Measurements from ENCODE around the gene GBX1. TPM values are rescaled to one million over a fixed set of nuclear protein-coding genes. Genes with fewer than 3 reads are reported as not detected.

Gene GBX1
- total RNA-seq, 2 donors from 2014 or later, result not detected

DNA sequence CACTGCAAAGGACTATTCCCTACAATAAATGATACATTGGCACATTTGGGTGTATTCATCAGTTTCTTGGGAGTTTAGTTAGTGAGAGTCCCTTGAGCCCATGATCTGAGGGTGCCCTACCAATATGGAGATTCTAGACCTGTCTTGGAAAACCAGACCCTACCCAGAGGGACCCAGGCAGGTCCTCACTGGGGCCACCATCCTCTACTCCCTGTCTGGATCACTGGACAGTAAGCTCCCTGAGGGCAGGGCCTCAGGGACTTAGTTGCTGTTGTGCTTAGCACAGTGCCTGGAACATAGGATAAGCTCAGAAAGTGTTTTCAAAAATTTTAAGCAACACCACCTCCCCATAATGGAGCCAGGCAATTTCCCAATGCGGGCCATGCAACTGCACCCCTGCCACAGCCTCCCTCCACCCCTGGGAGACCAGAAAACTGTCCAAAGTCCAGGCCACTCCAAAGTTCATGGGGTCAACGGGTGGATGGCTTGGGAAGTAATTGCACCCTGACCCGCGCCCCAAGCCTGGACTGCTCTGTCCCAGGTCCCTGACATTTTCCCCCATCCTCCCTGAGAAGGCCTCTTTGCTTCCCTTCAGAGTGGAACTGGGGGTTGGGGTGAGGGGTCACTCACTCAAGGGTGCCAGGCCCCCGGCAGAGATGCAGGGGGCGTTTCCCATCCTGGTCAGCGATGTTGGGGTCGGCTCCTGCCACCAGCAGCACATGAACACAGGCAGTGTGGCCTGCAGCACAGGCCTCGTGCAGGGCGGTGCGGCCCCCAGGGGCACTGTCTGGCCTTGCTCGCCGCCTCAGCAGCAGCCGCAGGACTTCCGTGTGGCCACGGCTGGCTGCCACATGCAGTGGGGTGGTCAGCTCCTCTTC is 18.5 kb upstream of the GBX1 start:
- no peak for DNase-seq
- peaks cover 26% of the 10 kb centered on the region for H3K27me3 Mint-ChIP-seq (ENCODE audit: insufficient read depth)
- H3K4me1 ChIP-seq (ENCODE audit: control insufficient read depth, insufficient read depth, low read length), result no peaks in the 10 kb centered on the region
- no peak overlapping the region for H3K4me3 Mint-ChIP-seq
- H3K36me3 ChIP-seq (ENCODE audit: control insufficient read depth, insufficient read depth, low read length), result no peaks in the 10 kb centered on the region
- H3K27ac ChIP-seq (ENCODE audit: low read depth, low read length), result no peak overlapping the region
- 94 to 100% methylated on average over 3 to 16 of the region's 16 CpGs for WGBS, 2 experiments (ENCODE audit: insufficient coverage in 1 of 2, insufficient read length in 1 of 2)
- no peaks in the 10 kb centered on the region for H3K36me3 Mint-ChIP-seq (ENCODE audit: low read depth)
- H3K4me3 ChIP-seq (ENCODE audit: low read length), result no peak overlapping the region
- no peaks in the 10 kb centered on the region for H3K4me1 Mint-ChIP-seq
- H3K9ac ChIP-seq (ENCODE audit: extremely low read depth, low read length, poor library complexity, severe bottlenecking), result no peak overlapping the region
- H3K9me3 ChIP-seq (ENCODE audit: control insufficient read depth, low read length), result no peaks in the 10 kb centered on the region
- H3K9me3 Mint-ChIP-seq, result no peaks in the 10 kb centered on the region
- H3K27me3 ChIP-seq (ENCODE audit: control insufficient read depth, insufficient read depth, low read length, poor library complexity, severe bottlenecking), result peaks cover 9% of the 10 kb centered on the region
- TF ChIP-seq, protein P1, sequence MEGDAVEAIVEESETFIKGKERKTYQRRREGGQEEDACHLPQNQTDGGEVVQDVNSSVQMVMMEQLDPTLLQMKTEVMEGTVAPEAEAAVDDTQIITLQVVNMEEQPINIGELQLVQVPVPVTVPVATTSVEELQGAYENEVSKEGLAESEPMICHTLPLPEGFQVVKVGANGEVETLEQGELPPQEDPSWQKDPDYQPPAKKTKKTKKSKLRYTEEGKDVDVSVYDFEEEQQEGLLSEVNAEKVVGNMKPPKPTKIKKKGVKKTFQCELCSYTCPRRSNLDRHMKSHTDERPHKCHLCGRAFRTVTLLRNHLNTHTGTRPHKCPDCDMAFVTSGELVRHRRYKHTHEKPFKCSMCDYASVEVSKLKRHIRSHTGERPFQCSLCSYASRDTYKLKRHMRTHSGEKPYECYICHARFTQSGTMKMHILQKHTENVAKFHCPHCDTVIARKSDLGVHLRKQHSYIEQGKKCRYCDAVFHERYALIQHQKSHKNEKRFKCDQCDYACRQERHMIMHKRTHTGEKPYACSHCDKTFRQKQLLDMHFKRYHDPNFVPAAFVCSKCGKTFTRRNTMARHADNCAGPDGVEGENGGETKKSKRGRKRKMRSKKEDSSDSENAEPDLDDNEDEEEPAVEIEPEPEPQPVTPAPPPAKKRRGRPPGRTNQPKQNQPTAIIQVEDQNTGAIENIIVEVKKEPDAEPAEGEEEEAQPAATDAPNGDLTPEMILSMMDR (conservative IDR thresholded peaks at IDR 0.05), result no peak
- no peak overlapping the region for H3K27ac Mint-ChIP-seq

DNA sequence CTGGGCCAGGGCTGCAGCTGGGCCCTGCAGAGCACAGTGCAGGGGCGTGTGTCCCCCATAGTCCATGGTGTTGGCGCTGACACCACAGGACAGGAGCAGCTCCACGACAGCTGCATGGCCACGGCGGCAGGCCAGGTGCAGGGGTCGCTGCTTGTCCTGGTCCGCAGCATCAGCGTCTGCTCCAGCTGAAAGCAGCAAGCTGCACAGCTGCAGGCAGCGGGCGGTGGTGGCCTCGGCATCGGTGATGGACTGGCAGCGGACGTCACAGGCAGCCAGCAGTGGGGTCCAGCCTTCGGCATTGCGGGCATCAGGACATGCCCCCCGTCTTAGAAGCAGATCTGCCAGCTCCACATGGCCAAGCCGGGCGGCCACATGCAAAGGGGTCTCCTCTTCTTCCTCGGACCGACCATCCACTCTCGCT is 13.5 kb upstream of the GBX1 start:
- H3K36me3 Mint-ChIP-seq (ENCODE audit: low read depth), result no peaks in the 10 kb centered on the region
- Histone ChIP-seq H3K27me3 (ENCODE audit: control insufficient read depth, insufficient read depth, low read length, poor library complexity, severe bottlenecking) (peaks cover 10% of the 10 kb centered on the region), H3K4me3 (ENCODE audit: low read length) (no peak overlapping the region), H3K9ac (ENCODE audit: extremely low read depth, low read length, poor library complexity, severe bottlenecking) (no peak overlapping the region), H3K9me3 (ENCODE audit: control insufficient read depth, low read length) (no peaks in the 10 kb centered on the region), H3K36me3 (ENCODE audit: control insufficient read depth, insufficient read depth, low read length) (no peaks in the 10 kb centered on the region), H3K27ac (ENCODE audit: low read depth, low read length) (no peak overlapping the region), H3K4me1 (ENCODE audit: control insufficient read depth, insufficient read depth, low read length) (no peaks in the 10 kb centered on the region)
- TF ChIP-seq, protein P1 (conservative IDR thresholded peaks at IDR 0.05), result no peak
- H3K4me1 Mint-ChIP-seq, result peaks cover 2% of the 10 kb centered on the region
- H3K4me3 Mint-ChIP-seq, result no peak overlapping the region
- H3K27me3 Mint-ChIP-seq (ENCODE audit: insufficient read depth), result peaks cover 48% of the 10 kb centered on the region
- peak; percentile 37 for DNase-seq
- WGBS, 2 experiments (ENCODE audit: insufficient coverage in 1 of 2, insufficient read length in 1 of 2), result 91% methylated on average over 20 to 22 of the region's 22 CpGs
- H3K9me3 Mint-ChIP-seq, result no peaks in the 10 kb centered on the region
- no peak overlapping the region for H3K27ac Mint-ChIP-seq

DNA sequence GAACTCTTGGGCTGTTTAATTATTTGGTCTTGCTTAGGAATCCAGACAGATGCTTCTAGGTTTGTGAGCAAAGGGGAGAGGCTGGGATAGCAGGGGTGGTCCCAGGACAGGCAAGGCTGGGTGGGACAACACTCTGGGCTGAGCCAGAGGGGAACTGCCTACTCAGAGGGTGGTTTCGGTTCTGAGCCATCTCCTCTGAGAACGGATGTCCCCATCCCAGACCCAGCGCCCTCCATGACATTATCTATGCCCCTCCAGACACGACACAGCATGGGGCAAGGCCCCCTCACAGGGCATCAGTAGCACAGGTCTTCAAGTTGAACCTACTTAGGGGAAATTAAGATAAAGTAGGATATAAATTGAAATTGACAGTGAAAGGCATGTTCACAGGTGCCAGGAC is 12.5 kb upstream of the GBX1 start:
- no peak overlapping the region for H3K4me3 Mint-ChIP-seq
- 95% methylated on average over 4 of the region's 4 CpGs; no CpG with 5 or more reads in 1 of the 2 experiments for WGBS, 2 experiments (ENCODE audit: insufficient coverage in 1 of 2, insufficient read length in 1 of 2)
- H3K4me3 ChIP-seq (ENCODE audit: low read length), result no peak overlapping the region
- peaks cover 10% of the 10 kb centered on the region for H3K27me3 ChIP-seq (ENCODE audit: control insufficient read depth, insufficient read depth, low read length, poor library complexity, severe bottlenecking)
- no peak overlapping the region for H3K27ac Mint-ChIP-seq
- H3K4me1 ChIP-seq (ENCODE audit: control insufficient read depth, insufficient read depth, low read length), result no peaks in the 10 kb centered on the region
- H3K9me3 Mint-ChIP-seq, result peaks cover under 1% of the 10 kb centered on the region
- no peak overlapping the region for H3K27ac ChIP-seq (ENCODE audit: low read depth, low read length)
- H3K9ac ChIP-seq (ENCODE audit: extremely low read depth, low read length, poor library complexity, severe bottlenecking), result no peak overlapping the region
- no peaks in the 10 kb centered on the region for H3K36me3 Mint-ChIP-seq (ENCODE audit: low read depth)
- TF ChIP-seq, protein P1 (conservative IDR thresholded peaks at IDR 0.05), result no peak
- DNase-seq, result peak; percentile 20
- H3K4me1 Mint-ChIP-seq, result peaks cover 2% of the 10 kb centered on the region
- no peaks in the 10 kb centered on the region for H3K9me3 ChIP-seq (ENCODE audit: control insufficient read depth, low read length)
- H3K27me3 Mint-ChIP-seq (ENCODE audit: insufficient read depth), result peaks cover 59% of the 10 kb centered on the region
- no peaks in the 10 kb centered on the region for H3K36me3 ChIP-seq (ENCODE audit: control insufficient read depth, insufficient read depth, low read length)

Data from endodermal cell (in vitro differentiated cells).